PFSK-1 (cell line): Measurements from ENCODE around the gene PRKCQ.

Experiments
- FOXP2 ChIP-seq: optimal IDR thresholded peaks from 2 replicates; pipeline ENCODE3; 2011; ENCODE audit warnings: borderline replicate concordance, control low read depth, inconsistent platforms; ENCODE audit not compliant: insufficient read depth; ENCODE audit errors: extremely low read length, extremely low read depth
- POLR2AphosphoS5 ChIP-seq: IDR thresholded peaks from 2 replicates; pipeline ENCODE4 v1.6.1; 2012; ENCODE audit warnings: low read depth, mild to moderate bottlenecking, control low read depth, low read length, moderate library complexity
- REST ChIP-seq, 2 experiments: IDR thresholded peaks; 2 replicates each; pipeline versions ENCODE4 v1.6.1 to v1.8.0; 2011 to 2012; ENCODE audit warnings: low read depth in 2 of 2, low read length in 2 of 2, control low read depth in 1 of 2, inconsistent platforms in 1 of 2, mild to moderate bottlenecking in 1 of 2, moderate library complexity in 1 of 2; ENCODE audit not compliant: insufficient read depth in 1 of 2
- SIN3A ChIP-seq: IDR thresholded peaks from 2 replicates; pipeline ENCODE4 v1.6.1; 2012; ENCODE audit warnings: mild to moderate bottlenecking, low read length, moderate library complexity, borderline replicate concordance; ENCODE audit not compliant: insufficient read depth
- TAF1 ChIP-seq: IDR thresholded peaks from 2 replicates; pipeline ENCODE4 v1.6.1; 2012; ENCODE audit warnings: low read length, control low read depth, borderline replicate concordance; ENCODE audit not compliant: insufficient read depth

DNA sequence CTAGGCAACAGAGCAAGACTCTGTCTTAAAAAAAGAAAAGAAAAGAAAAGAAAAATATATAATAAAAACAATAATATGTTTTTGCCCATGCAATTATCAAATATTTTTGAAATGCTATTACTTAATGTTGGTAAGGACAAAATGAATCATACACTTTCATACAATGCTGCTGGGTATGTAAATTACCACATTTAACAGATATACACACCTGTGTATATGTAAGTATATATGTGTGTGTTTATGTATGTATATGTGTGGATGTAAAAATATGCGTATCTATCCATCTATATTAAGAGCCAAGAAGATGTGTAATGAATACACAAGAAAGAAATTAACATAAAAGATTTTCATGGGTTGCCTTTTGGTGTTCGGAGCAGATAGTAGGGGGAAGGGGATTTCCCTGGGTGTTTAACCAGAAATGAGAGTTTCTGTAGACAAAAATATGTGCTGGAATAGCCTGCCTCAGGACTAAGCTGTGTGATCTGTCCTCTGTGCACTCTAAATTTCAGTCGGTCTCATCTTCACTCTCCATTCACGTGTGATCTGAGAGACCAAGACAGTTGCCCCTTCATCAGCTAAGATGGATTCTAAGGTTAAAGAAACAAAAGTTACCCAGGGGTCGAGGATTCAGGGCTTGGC, 61.2 kb downstream of the PRKCQ start:
- TF ChIP-seq REST (IDR thresholded peaks at IDR 0.05; ENCODE audit: insufficient read depth in 1 of 2, low read depth in 2 of 2, low read length in 2 of 2) (no peak), FOXP2 (no peak), SIN3A (no peak), POLR2AphosphoS5 (no peak), TAF1 (no peak)
